Activated T-helper 2 cell treated with anti-CD3 and anti-CD28 coated beads, Interferon-gamma antibody, Interleukin-2, Interleukin-4, amounts not matched to agents 10 μg/mL and 5 μg/mL and 100 μg/mL, durations not matched to agents 14 hours and 24 hours and 36 hours (primary cell): ENCODE measurements around the gene F8. TPM values are rescaled to one million over a fixed set of nuclear protein-coding genes. Genes with fewer than 3 reads are reported as not detected.

Experiments
- DNase-seq: peaks from one replicate; pipeline ENCODE4 v3.0.0; 2021; ENCODE audit warnings: low spot score
- H3K27ac Mint-ChIP-seq: one replicate; pipeline ENCODE4 v1.8.0; 2021; ENCODE audit warnings: mixed read lengths
- H3K27me3 Mint-ChIP-seq: one replicate; pipeline ENCODE4 v1.8.0; 2021; ENCODE audit warnings: low read depth, mixed read lengths
- H3K36me3 Mint-ChIP-seq: one replicate; pipeline ENCODE4 v1.8.0; 2021; ENCODE audit warnings: low read depth, mixed read lengths
- H3K4me1 Mint-ChIP-seq: one replicate; pipeline ENCODE4 v1.8.0; 2021; ENCODE audit warnings: low read depth, mixed read lengths
- H3K4me3 Mint-ChIP-seq: one replicate; pipeline ENCODE4 v1.8.0; 2021; ENCODE audit warnings: low read depth, mild to moderate bottlenecking, moderate library complexity, mixed read lengths
- H3K9me3 Mint-ChIP-seq: one replicate; pipeline ENCODE4 v1.8.0; 2021; ENCODE audit warnings: mixed read lengths
- intact Hi-C: fragments of 100-400 bp; cut with micrococcal nuclease; formaldehyde crosslinking; loops from one replicate; pipeline ENCODE4 v1.15.1; 2023
- total RNA-seq: library from RNA; stranded (reverse); gene quantifications from 2 replicates; pipeline ENCODE4 v1.2.3, GENCODE V29; 2022

Gene F8
- total RNA-seq, 1 donor from 2014 or later, result 3.7 TPM

DNA sequence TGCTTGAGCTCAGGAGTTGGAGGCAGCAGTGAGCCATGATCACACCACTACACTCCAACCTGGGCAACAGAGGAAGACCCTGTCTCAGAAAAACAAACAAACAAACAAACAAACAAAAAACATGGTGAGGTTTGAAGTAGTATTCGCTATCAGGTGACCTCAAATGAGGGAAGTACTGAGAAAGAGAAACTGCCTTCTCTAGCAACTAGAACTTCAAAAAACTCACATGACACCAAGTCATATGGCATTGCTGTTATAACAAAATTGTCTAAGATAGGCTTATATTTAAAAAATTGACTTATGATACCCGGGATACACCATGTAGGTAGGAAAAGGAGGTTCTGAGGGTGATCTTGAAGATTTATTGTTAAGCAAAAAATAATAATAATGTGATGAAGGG is 227.5 kb downstream of the F8 start:
- Mint-ChIP-seq H3K27me3 (no peaks in the 10 kb centered on the region), H3K4me1 (peaks cover 47% of the 10 kb centered on the region), H3K27ac (no peak overlapping the region), H3K9me3 (no peaks in the 10 kb centered on the region), H3K36me3 (peaks cover 26% of the 10 kb centered on the region), H3K4me3 (no peak overlapping the region)
- no peak for DNase-seq
- intact Hi-C loops, result no loop called here

DNA sequence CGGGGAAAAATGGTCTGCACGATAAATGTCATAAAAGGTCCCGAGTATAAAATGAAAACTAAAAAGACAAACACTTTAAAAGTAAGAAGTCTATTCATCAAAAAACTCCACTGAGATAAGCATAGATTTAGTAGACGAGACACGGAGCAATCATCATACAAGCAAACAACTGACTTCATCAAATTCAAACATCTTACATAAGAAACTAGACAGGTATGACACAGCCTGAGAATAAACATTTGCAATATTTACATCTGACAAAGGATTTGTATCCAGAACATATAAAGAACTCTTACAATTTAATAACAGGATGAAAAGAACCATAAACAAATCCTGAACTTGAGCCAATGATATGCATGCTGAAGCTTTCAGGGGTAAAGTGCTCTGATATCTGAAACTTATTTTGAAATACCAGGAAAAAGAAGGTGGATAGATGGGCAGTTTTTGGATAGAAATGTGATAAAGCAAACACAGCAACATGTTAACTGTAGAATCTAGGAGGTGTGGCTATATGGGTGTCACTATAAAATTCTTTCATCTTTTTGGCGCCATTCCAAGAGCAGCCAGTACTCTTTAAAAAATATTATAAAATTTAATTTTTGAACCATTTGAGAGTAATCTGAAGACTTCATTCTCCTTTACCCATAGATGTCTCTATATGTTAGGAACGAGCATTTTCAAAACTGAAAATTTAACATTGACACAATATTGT is 229.3 kb downstream of the F8 start:
- Mint-ChIP-seq H3K4me1 (peaks cover 34% of the 10 kb centered on the region), H3K4me3 (no peak overlapping the region), H3K9me3 (no peaks in the 10 kb centered on the region), H3K27me3 (no peaks in the 10 kb centered on the region), H3K27ac (peak overlapping the region; percentile 28), H3K36me3 (peaks cover 30% of the 10 kb centered on the region)
- intact Hi-C loops, result no loop called here
- DNase-seq, result no peak

DNA sequence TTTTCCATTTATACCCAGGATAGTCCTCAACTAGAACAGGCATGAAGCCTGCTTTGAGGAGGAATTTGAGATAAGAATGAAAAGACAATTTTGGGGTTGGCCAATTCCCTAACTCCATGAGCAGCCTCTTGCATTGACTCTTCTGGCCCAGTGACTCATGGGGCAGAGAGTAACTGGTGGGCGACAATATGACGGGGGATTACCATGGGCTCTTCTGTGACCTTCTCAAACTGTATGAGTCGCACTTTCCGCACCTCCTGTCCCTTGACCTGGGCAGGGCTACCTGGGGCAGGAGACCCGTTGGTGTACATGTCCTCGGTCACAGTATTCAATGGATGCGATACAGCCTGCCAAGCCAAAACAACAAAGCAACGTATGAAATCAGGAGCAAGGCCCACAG is 230.6 kb downstream of the F8 start:
- intact Hi-C loops, result no loop called here
- no peak overlapping the region for H3K4me3 Mint-ChIP-seq
- no peaks in the 10 kb centered on the region for H3K27me3 Mint-ChIP-seq
- peaks cover 24% of the 10 kb centered on the region for H3K4me1 Mint-ChIP-seq
- peaks cover 32% of the 10 kb centered on the region for H3K36me3 Mint-ChIP-seq
- no peak overlapping the region for H3K27ac Mint-ChIP-seq
- H3K9me3 Mint-ChIP-seq, result no peaks in the 10 kb centered on the region
- no peak for DNase-seq

DNA sequence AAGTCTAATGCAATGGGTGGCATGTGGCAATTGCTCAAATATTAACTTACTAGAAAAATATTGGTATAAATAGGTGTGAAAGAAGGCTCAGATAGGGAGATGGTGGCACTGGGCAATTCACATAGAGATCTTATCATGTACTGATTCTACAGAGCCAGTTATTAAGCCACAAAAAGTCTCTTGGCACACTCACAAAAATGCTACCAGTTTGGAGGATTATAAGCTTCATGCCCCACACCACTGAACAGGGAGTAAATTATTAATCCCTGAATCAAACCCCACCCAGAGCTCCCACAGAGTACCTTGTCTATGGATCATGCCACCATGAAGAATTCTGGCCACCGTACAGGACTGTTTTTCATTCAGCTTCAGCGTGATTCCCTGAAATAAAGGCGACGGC is 231.1 kb downstream of the F8 start:
- Mint-ChIP-seq H3K36me3 (peaks cover 28% of the 10 kb centered on the region), H3K4me1 (peaks cover 21% of the 10 kb centered on the region), H3K27ac (no peak overlapping the region), H3K4me3 (no peak overlapping the region), H3K9me3 (no peaks in the 10 kb centered on the region), H3K27me3 (no peaks in the 10 kb centered on the region)
- no peak for DNase-seq
- intact Hi-C loops, result no loop called here

Other genes with a start within 250 kb of the F8 start
- gene MPP1, start 217.2 kb downstream of the F8 start, total RNA-seq, result 27.7 and 31.5 TPM in 2 replicates
- gene SMIM9, start 188.1 kb downstream of the F8 start, total RNA-seq, result not detected in 2 replicates
- 25.6 and 27.0 TPM in 2 replicates for gene F8A1, start 136.4 kb downstream of the F8 start, total RNA-seq
- 70.1 and 70.7 TPM in 2 replicates for gene FUNDC2, start 4.1 kb upstream of the F8 start, total RNA-seq
- 1.9 and 4.3 TPM in 2 replicates for gene CMC4, start 48.4 kb upstream of the F8 start, total RNA-seq
- gene MTCP1, start 48.4 kb upstream of the F8 start, total RNA-seq, result 12.3 and 19.0 TPM in 2 replicates
- 29.3 and 34.9 TPM in 2 replicates for gene BRCC3, start 48.8 kb upstream of the F8 start, total RNA-seq
- 73.7 and 76.3 TPM in 2 replicates for gene VBP1, start 193.7 kb upstream of the F8 start, total RNA-seq
- 8.3 and 9.4 TPM in 2 replicates for gene RAB39B, start 241.8 kb upstream of the F8 start, total RNA-seq